Ovary (tissue), 10 donors: ENCODE data around the gene LCP1. TPM values are rescaled to one million over a fixed set of nuclear protein-coding genes. Genes with fewer than 3 reads are reported as not detected.
"Not testable (repeated sequence)": the region's sequence is repeated elsewhere in the genome, so short reads cannot be mapped to it uniquely, and the experiment has no call there.

Experiments
- DNase-seq, 5 donors: peaks; one replicate each; pipeline ENCODE4 v3.0.0-alpha.2; 2019 to 2020
- H3K27ac ChIP-seq, 2 donors: fragments of 200-600 bp; one replicate each; pipeline versions ENCODE4 v1.5.1 to v1.8.0; 2019 to 2022
- H3K27me3 ChIP-seq: fragments of 200-600 bp; one replicate; pipeline ENCODE4 v1.8.0; 2022
- H3K36me3 ChIP-seq: fragments of 200-600 bp; sonication (generic); one replicate; pipeline ENCODE4 v1.5.1; 2019
- H3K4me1 ChIP-seq: one replicate; pipeline ENCODE4 v1.8.1; 2013; ENCODE audit warnings: mild to moderate bottlenecking, moderate library complexity; ENCODE audit not compliant: insufficient read depth
- H3K4me3 ChIP-seq: fragments of 200-600 bp; sonication (generic); one replicate; pipeline ENCODE4 v1.5.1; 2017
- H3K9me3 ChIP-seq, 2 donors: fragments of 200-600 bp in 1 of 2; sonication (generic) in 1 of 2; one replicate each; pipeline versions ENCODE4 v1.5.1 to v1.8.1; 2013 to 2019; ENCODE audit warnings: mild to moderate bottlenecking in 1 of 2, moderate library complexity in 1 of 2
- EP300 ChIP-seq: sonication (generic); formaldehyde crosslinking; IDR thresholded peaks from one replicate; pipeline ENCODE4 v1.6.1; 2017; ENCODE audit warnings: antibody characterized with exemption
- POLR2A ChIP-seq: fragments of 450-650 bp; IDR thresholded peaks from one replicate; pipeline ENCODE4 v1.6.1; 2017; ENCODE audit warnings: antibody characterized with exemption, mild to moderate bottlenecking, moderate library complexity
- whole genome bisulfite sequencing, 3 donors: extraction: QIAGEN DNeasy Blood & Tissue Kit in 1 of 3; methylation state at CpG; one replicate each; pipeline versions ENCODE4 v1.1.5 to v1.1.7; 2013 to 2017; 5-methylcytosine and 5-hydroxymethylcytosine counted together
- intact Hi-C, 4 donors: fragments of 100-400 bp; cut with DNase I; formaldehyde crosslinking; loops; one replicate each; pipeline versions ENCODE4 v1.11.0 to v1.15.1; 2022 to 2023
- long read RNA-seq, 3 donors: library from polyadenylated mRNA in 2 of 3; unstranded in 2 of 3; transcript quantifications; one replicate each; pipeline ENCODE4 v2.0.0 and lab custom pipeline, GENCODE V29; 2021 to 2026
- polyA plus RNA-seq, 2 donors: library from polyadenylated mRNA; stranded (reverse); fragments of 200-250 nt in 1 of 2; fragments of 350-450 nt in 1 of 2; fragmentation: Illumina TruSeq in 1 of 2; extraction: RNeasy Lipid Tissue Mini Kit (QIAGEN cat#74804) in 1 of 2; gene quantifications; one replicate each; pipeline ENCODE4 v1.2.3, GENCODE V29; 2013 to 2014
- total RNA-seq, 7 donors: library from RNA; depleted of rRNA in 2 of 7; stranded (reverse); fragments of >200 nt in 2 of 7; fragmentation: NEBNext Ultra II Directional in 3 of 7; extraction: Animal tissue kit (Norgen Biotek cat#: 25700) in 3 of 7; gene quantifications; one replicate each; pipeline versions ENCODE4 v1.1.0 to v1.2.4, GENCODE V29; 2016 to 2023
- TF ChIP-seq, protein P1 (sequence below), 3 donors: fragments of 450-650 bp in 2 of 3; fragments of 200-600 bp in 1 of 3; IDR thresholded peaks; one replicate each; pipeline versions ENCODE4 v1.5.1 to v1.8.0; 2016 to 2022; ENCODE audit warnings: antibody characterized with exemption in 3 of 3, mild to moderate bottlenecking in 1 of 3
- donor health status: DM: no; HTN: no; CAD: no; lungs with moderate emphysema.
- donor health status: DM: no; HTN: no; CAD: no.
- donor health status: Bipolar disorder and iron deficiency.
- donor health status: DM: yes; HTN: yes; CAD: no.
- donor health status: DM: no; HTN: no; CAD: no.
- donor health status: DM: yes; HTN: yes; CAD: no.

The LCP1 gene
- total RNA-seq (10 to 100 TPM in 6 of 7 donors, 1 to 10 TPM in 1; 7.0 to 53.7 (median 13.8) TPM), polyA plus RNA-seq (10 to 100 TPM in 1 of 2 donors, 1 to 10 TPM in 1; 5.7 to 56.9 TPM)
- long read RNA-seq, donor 1, partial matches to known transcripts: 2 of 7 reads
- long read RNA-seq, donor 1, other reads (novel, unspliced or antisense): 2 of 7 reads
- long read RNA-seq, donor 2: 0 reads
- long read RNA-seq, donor 3, transcript LCP1-201 (16 exons, 3,787 nt): major isoform, 43 of 60 reads
- long read RNA-seq, donor 3, partial matches to known transcripts: 5 of 60 reads
- long read RNA-seq, donor 3, other reads (novel, unspliced or antisense): 12 of 60 reads

GRCh38 chr13:46181840-46182490 lies at the start of gene LCP1:
TSS of gene LCP1 (minus strand) at chr13:46182177. CDS start at chr13:46159662, 22,515 bp downstream.
- DNase-seq: no peak
- WGBS, 3 donors: 90 to 91% (median 90%) methylated on average over 8 of the region's 8 CpGs
- Histone ChIP-seq H3K27me3 (no peaks in the 10 kb centered on the region), H3K4me3 (no peak within 1 kb of the TSS), H3K4me1 (no peaks in the 10 kb centered on the region), H3K36me3 (no peaks in the 10 kb centered on the region), H3K9me3 (no peaks in the 10 kb centered on the region), H3K27ac (no peak within 1 kb of the TSS)
- intact Hi-C loops: no loop called here
- TF ChIP-seq POLR2A (no peak), EP300 (no peak)
- TF ChIP-seq, protein P1, sequence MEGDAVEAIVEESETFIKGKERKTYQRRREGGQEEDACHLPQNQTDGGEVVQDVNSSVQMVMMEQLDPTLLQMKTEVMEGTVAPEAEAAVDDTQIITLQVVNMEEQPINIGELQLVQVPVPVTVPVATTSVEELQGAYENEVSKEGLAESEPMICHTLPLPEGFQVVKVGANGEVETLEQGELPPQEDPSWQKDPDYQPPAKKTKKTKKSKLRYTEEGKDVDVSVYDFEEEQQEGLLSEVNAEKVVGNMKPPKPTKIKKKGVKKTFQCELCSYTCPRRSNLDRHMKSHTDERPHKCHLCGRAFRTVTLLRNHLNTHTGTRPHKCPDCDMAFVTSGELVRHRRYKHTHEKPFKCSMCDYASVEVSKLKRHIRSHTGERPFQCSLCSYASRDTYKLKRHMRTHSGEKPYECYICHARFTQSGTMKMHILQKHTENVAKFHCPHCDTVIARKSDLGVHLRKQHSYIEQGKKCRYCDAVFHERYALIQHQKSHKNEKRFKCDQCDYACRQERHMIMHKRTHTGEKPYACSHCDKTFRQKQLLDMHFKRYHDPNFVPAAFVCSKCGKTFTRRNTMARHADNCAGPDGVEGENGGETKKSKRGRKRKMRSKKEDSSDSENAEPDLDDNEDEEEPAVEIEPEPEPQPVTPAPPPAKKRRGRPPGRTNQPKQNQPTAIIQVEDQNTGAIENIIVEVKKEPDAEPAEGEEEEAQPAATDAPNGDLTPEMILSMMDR (IDR thresholded peaks at IDR 0.05): no peak

GRCh38 chr13:46229251-46229650 lies 47.3 kb upstream of the LCP1 start:
- Histone ChIP-seq H3K9me3 (peaks cover 0 to 10% of the 10 kb centered on the region in 2 donors), H3K36me3 (no peaks in the 10 kb centered on the region), H3K27me3 (no peaks in the 10 kb centered on the region), H3K27ac (no peak overlapping the region), H3K4me1 (no peaks in the 10 kb centered on the region), H3K4me3 (no peak overlapping the region)
- TF ChIP-seq, protein P1 (IDR thresholded peaks at IDR 0.05): no peak
- TF ChIP-seq EP300 (no peak), POLR2A (no peak)
- 86 to 94% (median 90%) methylated on average over 2 of the region's 2 CpGs for WGBS, 3 donors
- intact Hi-C loops: no loop called here
- DNase-seq: no peak

DNA sequence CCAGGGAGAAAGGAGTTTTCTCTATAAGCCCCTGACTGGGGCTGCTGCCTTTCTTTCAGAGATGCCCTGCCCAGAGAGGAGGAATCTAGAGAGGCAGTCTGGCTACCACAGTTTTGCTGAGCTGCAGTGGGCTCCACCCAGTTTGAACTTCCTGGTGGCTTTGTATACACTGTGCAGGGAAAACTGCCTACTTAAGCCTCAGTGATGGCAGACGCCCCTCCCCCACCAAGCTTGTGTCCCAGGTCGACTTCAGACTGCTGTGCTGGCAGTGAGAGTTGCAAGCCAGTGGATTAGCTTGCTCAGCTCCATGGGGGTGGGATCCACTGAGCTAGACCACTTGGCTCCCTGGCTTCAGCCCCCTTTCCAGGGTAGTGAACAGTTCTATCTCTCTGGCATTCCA lies 38.3 kb upstream of the LCP1 start:
- H3K4me1 ChIP-seq, H3K9me3 ChIP-seq, H3K27me3 ChIP-seq, DNase-seq, H3K27ac ChIP-seq, H3K4me3 ChIP-seq, intact Hi-C loops, H3K36me3 ChIP-seq: not testable (repeated sequence)
- 4 to 10% (median 9%) methylated on average over 2 of the region's 2 CpGs for WGBS, 3 donors

DNA sequence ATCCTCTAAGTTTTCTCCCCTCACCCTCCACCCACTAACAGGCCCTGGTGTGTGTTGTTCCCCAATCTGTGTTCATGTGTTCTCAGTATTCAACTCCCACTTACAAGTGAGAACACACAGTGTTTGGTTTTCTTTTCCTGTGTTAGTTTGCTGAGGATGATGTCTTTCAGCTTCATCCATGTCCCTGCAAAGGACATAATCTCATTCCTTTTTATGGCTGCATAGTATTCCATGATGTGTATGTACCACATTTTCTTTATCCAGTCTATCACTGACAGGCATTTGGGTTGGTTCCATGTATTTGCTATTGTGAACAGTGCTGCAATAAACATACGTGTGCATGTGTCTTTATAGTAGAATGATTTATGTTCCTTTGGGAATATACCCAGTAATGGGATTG lies 32.8 kb upstream of the LCP1 start:
- H3K9me3 ChIP-seq, H3K4me3 ChIP-seq, H3K36me3 ChIP-seq, H3K27ac ChIP-seq, intact Hi-C loops, H3K4me1 ChIP-seq, DNase-seq, H3K27me3 ChIP-seq: not testable (repeated sequence)
- 70 to 85% (median 78%) methylated on average over 1 of the region's 1 CpG for WGBS, 3 donors

- Histone ChIP-seq H3K27ac (no peak overlapping the region), H3K9me3 (no peaks in the 10 kb centered on the region), H3K4me1 (no peaks in the 10 kb centered on the region), H3K4me3 (no peak overlapping the region), H3K36me3 (no peaks in the 10 kb centered on the region), H3K27me3 (no peaks in the 10 kb centered on the region)
- intact Hi-C loops: no loop called here
- TF ChIP-seq EP300 (no peak), POLR2A (no peak)
- TF ChIP-seq, protein P1 (IDR thresholded peaks at IDR 0.05): no peak
- WGBS, 3 donors: 87 to 96% (median 91%) methylated on average over 3 of the region's 3 CpGs
- no peak for DNase-seq
These were observed 31.3 kb upstream of the LCP1 start for GRCh38 chr13:46213242-46213641.
